GM23338 (cell line): Measurements from ENCODE around the gene ST3GAL6. TPM values are rescaled to one million over a fixed set of nuclear protein-coding genes. Genes with fewer than 3 reads are reported as not detected.
A peak's percentile ranks its signal among the peaks of the same experiment; 100 is the strongest.

Experiments used
- ATAC-seq: fragments of 200-7000 bp; cut with Tn5 transposase; 3 replicates; pipeline ENCODE4 v1.9.1; 2020
- DNase-seq: peaks from one replicate; pipeline ENCODE4 v3.0.0-alpha.2; 2015; ENCODE audit warnings: low spot score
- H2AFZ ChIP-seq: fragments of 200-600 bp; sonication (generic); 2 replicates; pipeline ENCODE4 v1.8.0; 2016; ENCODE audit warnings: antibody characterized with exemption, mild to moderate bottlenecking, moderate library complexity
- H3F3A ChIP-seq: fragments of 200-600 bp; sonication (generic); replicated peaks from 2 replicates; pipeline ENCODE4 v1.8.0; 2017; ENCODE audit warnings: antibody characterized with exemption, mixed run types, low read depth
- H3K27ac ChIP-seq: fragments of 200-600 bp; sonication (generic); 2 replicates; pipeline ENCODE4 v1.6.1; 2016; ENCODE audit warnings: low read depth
- H3K27me3 ChIP-seq: fragments of 200-600 bp; sonication (generic); 2 replicates; pipeline ENCODE4 v1.8.0; 2016; ENCODE audit warnings: mild to moderate bottlenecking, mixed run types, moderate library complexity; ENCODE audit not compliant: insufficient read depth
- H3K36me3 ChIP-seq: fragments of 200-600 bp; sonication (generic); 2 replicates; pipeline ENCODE4 v1.8.0; 2016; ENCODE audit warnings: mild to moderate bottlenecking; ENCODE audit not compliant: insufficient read depth
- H3K4me1 ChIP-seq: fragments of 200-600 bp; sonication (generic); 2 replicates; pipeline ENCODE4 v1.8.0; 2016; ENCODE audit warnings: mild to moderate bottlenecking, moderate library complexity; ENCODE audit not compliant: insufficient read depth
- H3K4me2 ChIP-seq: fragments of 200-600 bp; sonication (generic); 2 replicates; pipeline ENCODE4 v1.7.1; 2017; ENCODE audit warnings: mixed run types
- H3K4me3 ChIP-seq: fragments of 200-600 bp; sonication (generic); 2 replicates; pipeline ENCODE4 v1.6.1; 2016; ENCODE audit warnings: mixed run types
- H3K79me2 ChIP-seq: fragments of 200-600 bp; sonication (generic); replicated peaks from 2 replicates; pipeline ENCODE4 v1.8.0; 2017; ENCODE audit warnings: mild to moderate bottlenecking; ENCODE audit not compliant: insufficient read depth
- H3K9me2 ChIP-seq: fragments of 200-600 bp; sonication (generic); 2 replicates; pipeline ENCODE4 v1.8.0; 2017; ENCODE audit not compliant: insufficient read depth
- H4K20me1 ChIP-seq: fragments of 200-600 bp; sonication (generic); replicated peaks from 2 replicates; pipeline ENCODE4 v1.8.0; 2017; ENCODE audit warnings: mild to moderate bottlenecking; ENCODE audit not compliant: insufficient read depth
- H3K27ac Mint-ChIP-seq: 2 replicates; pipeline ENCODE4 v1.8.0; 2020; ENCODE audit warnings: inconsistent platforms, mild to moderate bottlenecking, moderate library complexity, mixed read lengths
- H3K27me3 Mint-ChIP-seq: 3 replicates; pipeline ENCODE4 v1.8.0; 2022; ENCODE audit warnings: low read depth, mild to moderate bottlenecking, moderate library complexity, mixed read lengths, inconsistent platforms; ENCODE audit not compliant: insufficient read depth, poor library complexity
- H3K36me3 Mint-ChIP-seq: 3 replicates; pipeline ENCODE4 v1.8.0; 2021; ENCODE audit warnings: low read depth, mild to moderate bottlenecking, inconsistent platforms, moderate library complexity, mixed read lengths
- H3K4me1 Mint-ChIP-seq: 3 replicates; pipeline ENCODE4 v1.8.0; 2020; ENCODE audit warnings: mild to moderate bottlenecking, inconsistent platforms, mixed read lengths
- H3K4me3 Mint-ChIP-seq: 3 replicates; pipeline ENCODE4 v1.8.0; 2021; ENCODE audit warnings: moderate library complexity, mild to moderate bottlenecking, inconsistent platforms, mixed read lengths
- H3K9me3 Mint-ChIP-seq: 3 replicates; pipeline ENCODE4 v1.8.0; 2020; ENCODE audit warnings: moderate library complexity, mild to moderate bottlenecking, inconsistent platforms, mixed read lengths
- EZH2 ChIP-seq: fragments of 200-600 bp; sonication (generic); IDR thresholded peaks from one replicate; pipeline ENCODE4 v1.8.0; 2017; ENCODE audit warnings: antibody characterized with exemption, mild to moderate bottlenecking, low read depth; ENCODE audit not compliant: unreplicated experiment
- EZH2phosphoT487 ChIP-seq: fragments of 200-600 bp; sonication (generic); IDR thresholded peaks from one replicate; pipeline ENCODE4 v1.8.1; 2018; ENCODE audit warnings: antibody characterized with exemption; ENCODE audit not compliant: unreplicated experiment
- POLR2AphosphoS5 ChIP-seq: IDR thresholded peaks from 2 replicates; pipeline ENCODE4 v1.6.1; 2016; ENCODE audit warnings: antibody characterized with exemption, low read depth
- REST ChIP-seq: IDR thresholded peaks from one replicate; pipeline ENCODE4 v1.6.1; 2018; ENCODE audit warnings: antibody characterized with exemption; ENCODE audit not compliant: unreplicated experiment
- ZNF114 ChIP-seq: fragments of 250-450 bp; sonication (Bioruptor Pico); IDR thresholded peaks from 2 replicates; pipeline ENCODE4 v1.5.0; 2020; ENCODE audit warnings: mild to moderate bottlenecking, moderate library complexity
- ZNF331 ChIP-seq: fragments of 250-450 bp; sonication (Bioruptor Pico); IDR thresholded peaks from 2 replicates; pipeline ENCODE4 v1.5.0; 2020; ENCODE audit warnings: low read depth, mild to moderate bottlenecking, moderate library complexity
- ZNF462 ChIP-seq: fragments of 250-450 bp; sonication (Bioruptor Pico); IDR thresholded peaks from 2 replicates; pipeline ENCODE4 v1.5.0; 2020; ENCODE audit warnings: mild to moderate bottlenecking, moderate library complexity
- polyA plus RNA-seq: library from polyadenylated mRNA; unstranded; fragments of >200 nt; fragmentation: Nextera tagmentation; extraction: Ambion mirVana; gene quantifications from 2 replicates; pipeline ENCODE4 v1.2.1, GENCODE V29; 2016
- total RNA-seq: library from RNA; depleted of rRNA; stranded (reverse); fragments of >200 nt; shearing (Covaris generic); gene quantifications from 2 replicates; pipeline ENCODE4 v1.2.3, GENCODE V29; 2014

Gene ST3GAL6
- total and polyA plus RNA-seq, 2 experiments from 2014 or later, result 4.7 to 8.1 TPM

DNA sequence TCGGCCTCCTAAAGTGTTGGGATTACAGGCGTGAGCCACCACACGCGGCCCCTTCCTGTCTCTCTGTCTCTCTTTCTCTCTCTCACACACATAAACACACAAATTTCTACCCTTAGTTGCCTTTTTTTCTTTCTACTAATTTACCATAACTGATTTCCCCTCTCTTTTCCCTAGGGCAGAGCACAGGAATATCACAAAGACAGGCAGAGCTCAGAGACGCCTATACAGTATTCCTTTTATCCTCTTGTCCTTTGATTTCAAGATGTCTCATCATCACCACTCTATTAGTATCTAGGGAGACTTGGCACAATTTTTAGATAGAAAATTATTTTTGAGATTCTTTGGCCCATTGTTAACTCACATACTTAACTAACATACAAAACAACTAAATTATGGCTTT lies 25.8 kb upstream of the ST3GAL6 start:
- Histone ChIP-seq H3K27me3 (peaks cover 29% of the 10 kb centered on the region), H3K4me3 (no peak overlapping the region), H3K4me2 (no peak overlapping the region), H3K27ac (no peak overlapping the region), H3K9me2 (no peaks in the 10 kb centered on the region), H4K20me1 (no peaks in the 10 kb centered on the region), H3K79me2 (no peaks in the 10 kb centered on the region; the same call in 1 of the 2 replicates), H3K36me3 (no peaks in the 10 kb centered on the region), H3F3A (no peaks in the 10 kb centered on the region), H2AFZ (no peak overlapping the region), H3K4me1 (peaks cover 12% of the 10 kb centered on the region)
- no peak for TF ChIP-seq EZH2phosphoT487
- Mint-ChIP-seq H3K27ac (no peak overlapping the region), H3K27me3 (peaks cover 14% of the 10 kb centered on the region), H3K4me3 (no peak overlapping the region), H3K4me1 (peaks cover 15% of the 10 kb centered on the region), H3K9me3 (no peaks in the 10 kb centered on the region; the same call in 2 of the 3 replicates), H3K36me3 (no peaks in the 10 kb centered on the region)
- ATAC-seq, result no peak
- no peak for DNase-seq

DNA sequence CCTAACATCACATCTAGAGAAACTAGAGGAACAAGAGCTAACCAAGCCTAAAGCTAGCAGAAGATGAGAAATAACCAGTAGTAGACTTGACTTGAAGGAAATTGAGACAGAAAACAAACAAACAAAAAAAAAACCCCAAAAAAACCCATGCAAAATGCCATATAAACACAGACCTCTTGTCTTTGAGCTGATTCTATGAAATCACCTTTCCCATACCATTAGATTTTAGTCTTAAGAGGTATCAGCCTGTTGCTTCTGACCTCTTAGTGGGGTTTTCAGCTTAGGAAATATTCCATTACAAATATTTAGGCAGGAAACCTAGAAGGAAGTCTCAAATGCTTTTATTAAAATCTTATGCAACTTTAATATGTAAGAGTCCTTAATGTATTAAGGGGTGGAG lies 23.9 kb upstream of the ST3GAL6 start:
- Mint-ChIP-seq H3K36me3 (no peaks in the 10 kb centered on the region), H3K4me3 (no peak overlapping the region), H3K9me3 (no peaks in the 10 kb centered on the region), H3K27me3 (peaks cover 3% of the 10 kb centered on the region), H3K4me1 (peaks cover 5% of the 10 kb centered on the region; the same call in 2 of the 3 replicates), H3K27ac (0 out of 2 replicates have a peak overlapping the region, but pooled peaks have one; percentile 9)
- Histone ChIP-seq H3K4me2 (no peak overlapping the region), H3F3A (no peaks in the 10 kb centered on the region), H3K27me3 (peaks cover 15% of the 10 kb centered on the region), H3K27ac (no peak overlapping the region), H3K9me2 (no peaks in the 10 kb centered on the region), H3K4me3 (no peak overlapping the region), H3K36me3 (no peaks in the 10 kb centered on the region), H2AFZ (no peak overlapping the region), H4K20me1 (no peaks in the 10 kb centered on the region), H3K4me1 (peaks cover 3% of the 10 kb centered on the region; the same call in 1 of the 2 replicates), H3K79me2 (no peaks in the 10 kb centered on the region; the same call in 1 of the 2 replicates)
- DNase-seq (no peak), ATAC-seq (no peak)
- no peak for TF ChIP-seq ZNF114 (CRISPR knock-in tag)
- no peak for TF ChIP-seq EZH2phosphoT487
- TF ChIP-seq REST, result no peak

GRCh38 chr3:98740324-98740723 lies 22.8 kb upstream of the ST3GAL6 start:
- H3K4me2 ChIP-seq, result no peak overlapping the region
- peaks cover 4% of the 10 kb centered on the region for H3K27me3 ChIP-seq
- no peaks in the 10 kb centered on the region for H3K79me2 ChIP-seq
- H3K27me3 Mint-ChIP-seq, result no peaks in the 10 kb centered on the region
- H3K9me2 ChIP-seq, result no peaks in the 10 kb centered on the region
- DNase-seq (no peak), ATAC-seq (no peak)
- H3K36me3 Mint-ChIP-seq, result no peaks in the 10 kb centered on the region
- H3K4me1 Mint-ChIP-seq, result 0 out of 3 replicates have a peak, but pooled peaks cover 2% of the 10 kb centered on the region
- no peak overlapping the region for H3K27ac ChIP-seq
- H3K27ac Mint-ChIP-seq, result no peak overlapping the region
- no peaks in the 10 kb centered on the region for H3F3A ChIP-seq
- H2AFZ ChIP-seq, result no peak overlapping the region
- no peaks in the 10 kb centered on the region for H3K4me1 ChIP-seq
- H3K36me3 ChIP-seq, result no peaks in the 10 kb centered on the region
- no peaks in the 10 kb centered on the region for H4K20me1 ChIP-seq
- H3K9me3 Mint-ChIP-seq, result no peaks in the 10 kb centered on the region
- H3K4me3 ChIP-seq, result no peak overlapping the region
- H3K4me3 Mint-ChIP-seq, result no peak overlapping the region
- TF ChIP-seq ZNF462 (CRISPR knock-in tag) (no peak), ZNF331 (CRISPR knock-in tag) (no peak), ZNF114 (CRISPR knock-in tag) (no peak), EZH2 (no peak), POLR2AphosphoS5 (no peak)
